K562 (cell line): Measurements from ENCODE around the gene LIPT2. TPM values are rescaled to one million over a fixed set of nuclear protein-coding genes. Genes with fewer than 3 reads are reported as not detected.
A peak's percentile ranks its signal among the peaks of the same experiment; 100 is the strongest.

Experiments used
- ATAC-seq: fragments of 200-7000 bp; cut with Tn5 transposase; 3 replicates; pipeline ENCODE4 v1.9.1; 2020; ENCODE audit warnings: moderate library complexity
- BruUV-seq: library from RNA; stranded (reverse); fragments of 400-500 nt; replicated peaks from 2 replicates; lab custom pipeline; 2021; lab: Mats Ljungman, UMichigan
- CTCF ChIA-PET: fragments of 300-600 bp; formaldehyde crosslinking; extraction: SDS; loops from one replicate; lab custom pipeline; 2021; ENCODE audit warnings: low intra/inter-chr PET ratio; lab: Yijun Ruan, JAX
- POLR2A ChIA-PET: fragments of 300-600, 350-650 bp; sonication (Branson Sonifier 250); formaldehyde crosslinking; extraction: SDS; loops from one replicate; lab custom pipeline; 2021; ENCODE audit warnings: antibody characterized with exemption, inconsistent platforms; lab: Yijun Ruan, JAX
- DNase-seq, 4 experiments: peaks; one replicate each; pipeline versions ENCODE4 v3.0.0 to v3.0.0-alpha.2; 2011 to 2018; ENCODE audit warnings: low spot score in 3 of 4, mixed read lengths in 3 of 4; ENCODE audit errors: extremely low read depth in 1 of 4
- FAIRE-seq: peaks from 2 replicates; lab custom pipeline; 2011; peaks lifted over from hg19 to GRCh38; lab: Jason Lieb, UNC
- H2AFZ ChIP-seq: 2 replicates; pipeline ENCODE4 v1.6.0; 2011; ENCODE audit warnings: low read depth, low read length, control low read depth, inconsistent platforms
- H3K27ac ChIP-seq: fragments of 200-600 bp; 3 replicates; pipeline ENCODE4 v1.8.0; 2011; ENCODE audit warnings: low read depth, mild to moderate bottlenecking, control low read depth, inconsistent platforms, low read length, moderate library complexity, mixed read lengths; ENCODE audit errors: extremely low read depth
- H3K27me3 ChIP-seq, 2 experiments: fragments of 300-600 bp in 1 of 2; 2 replicates in 1 of 2; 3 replicates in 1 of 2; pipeline versions ENCODE4 v1.6.0 to v1.8.0; 2011; ENCODE audit warnings: inconsistent platforms in 2 of 2, low read length in 2 of 2, mild to moderate bottlenecking in 1 of 2, mixed read lengths in 1 of 2, moderate library complexity in 1 of 2; ENCODE audit not compliant: control insufficient read depth in 2 of 2, insufficient read depth in 2 of 2
- H3K36me3 ChIP-seq: fragments of 300-600 bp; 3 replicates; pipeline ENCODE4 v1.8.0; 2011; ENCODE audit warnings: mild to moderate bottlenecking, low read length, inconsistent platforms; ENCODE audit not compliant: control insufficient read depth, insufficient read depth
- H3K4me1 ChIP-seq, 2 experiments: fragments of 200-600 bp in 1 of 2; replicated peaks in 1 of 2; 2 replicates in 1 of 2; 3 replicates in 1 of 2; pipeline versions ENCODE4 v1.5.1 to v1.8.0; 2011; ENCODE audit warnings: inconsistent platforms in 2 of 2, low read length in 2 of 2, mild to moderate bottlenecking in 1 of 2, mixed read lengths in 1 of 2, moderate library complexity in 1 of 2; ENCODE audit not compliant: control insufficient read depth in 2 of 2, insufficient read depth in 2 of 2
- H3K4me2 ChIP-seq: 2 replicates; pipeline ENCODE4 v1.6.1; 2011; ENCODE audit warnings: low read length, control low read depth, inconsistent platforms, mixed read lengths; ENCODE audit not compliant: insufficient read depth
- H3K4me3 ChIP-seq: fragments of 200-600 bp; sonication (generic), shearing (Covaris generic); 2 replicates; pipeline ENCODE4 v1.5.1; 2016; ENCODE audit warnings: control low read depth, inconsistent platforms
- H3K79me2 ChIP-seq: fragments of 200-600 bp; 3 replicates; pipeline ENCODE4 v1.8.0; 2011; ENCODE audit warnings: low read length, inconsistent platforms; ENCODE audit not compliant: control insufficient read depth, insufficient read depth
- H3K9ac ChIP-seq, 2 experiments: 2 replicates each; pipeline versions ENCODE4 v1.6.0 to v1.6.1; 2011; ENCODE audit warnings: low read depth in 2 of 2, low read length in 2 of 2, control low read depth in 1 of 2, inconsistent platforms in 1 of 2, mild to moderate bottlenecking in 1 of 2, mixed read lengths in 1 of 2; ENCODE audit not compliant: insufficient read depth in 1 of 2
- H3K9me1 ChIP-seq: one replicate; pipeline ENCODE4 v1.6.0; 2011; ENCODE audit warnings: inconsistent platforms, mild to moderate bottlenecking, low read length, moderate library complexity; ENCODE audit not compliant: control insufficient read depth, insufficient read depth
- H3K9me3 ChIP-seq: replicated peaks from 2 replicates; pipeline ENCODE4 v1.5.1; 2011; ENCODE audit warnings: low read depth, low read length, inconsistent platforms; ENCODE audit not compliant: control insufficient read depth, insufficient read depth
- H4K20me1 ChIP-seq: replicated peaks from 2 replicates; pipeline ENCODE4 v1.6.1; 2011; ENCODE audit warnings: low read length, inconsistent platforms, mixed read lengths; ENCODE audit not compliant: control insufficient read depth, insufficient read depth
- CC2D1A ChIP-seq: fragments of 450-650 bp; IDR thresholded peaks from 2 replicates; pipeline ENCODE4 v1.6.1; 2017; ENCODE audit warnings: mild to moderate bottlenecking
- FOXJ2 ChIP-seq: fragments of 200-800 bp; sonication (Bioruptor generic); IDR thresholded peaks from 2 replicates; pipeline ENCODE4 v1.6.1; 2016; ENCODE audit warnings: missing genetic modification characterization, missing compliant biosample characterization
- FUS ChIP-seq: fragments of 200-400 bp; formaldehyde crosslinking; optimal IDR thresholded peaks from 2 replicates; pipeline ENCODE3; 2017; ENCODE audit warnings: low read depth, low read length
- GATA2 ChIP-seq: sonication (generic); formaldehyde crosslinking; IDR thresholded peaks from 2 replicates; pipeline ENCODE4 v1.4.0; 2020; ENCODE audit warnings: mild to moderate bottlenecking, missing genetic modification reagents
- KLF13 ChIP-seq: fragments of 450-650 bp; IDR thresholded peaks from 2 replicates; pipeline ENCODE4 v1.6.1; 2016; ENCODE audit warnings: missing genetic modification characterization, low read depth, mild to moderate bottlenecking, missing compliant biosample characterization, moderate library complexity, borderline replicate concordance
- NR2F6 ChIP-seq: fragments of 450-650 bp; formaldehyde crosslinking; IDR thresholded peaks from 2 replicates; pipeline ENCODE4 v1.4.0; 2020; ENCODE audit warnings: mild to moderate bottlenecking
- OTX1 ChIP-seq: fragments of 450-650 bp; formaldehyde crosslinking; IDR thresholded peaks from 2 replicates; pipeline ENCODE4 v1.4.0; 2022; ENCODE audit warnings: mild to moderate bottlenecking
- POLR3G ChIP-seq: IDR thresholded peaks from 2 replicates; pipeline ENCODE4 v1.6.1; 2011; ENCODE audit not compliant: insufficient read length, insufficient replicate concordance; ENCODE audit errors: extremely low read depth
- SIRT6 ChIP-seq: IDR thresholded peaks from one replicate; pipeline ENCODE4 v1.6.1; 2012; ENCODE audit warnings: low read depth, mild to moderate bottlenecking, control low read depth, inconsistent platforms, low read length, moderate library complexity
- TRIM24 ChIP-seq, 2 experiments: fragments of 450-650 bp; IDR thresholded peaks; 2 replicates each; pipeline ENCODE4 v1.6.1; 2016
- ZBTB17 ChIP-seq: fragments of 450-650 bp; formaldehyde crosslinking; IDR thresholded peaks from 2 replicates; pipeline ENCODE4 v1.4.0; 2020; ENCODE audit warnings: mild to moderate bottlenecking
- ZNF197 ChIP-seq: fragments of 200-800 bp; sonication (Bioruptor generic); IDR thresholded peaks from 2 replicates; pipeline ENCODE4 v1.6.1; 2016; ENCODE audit warnings: low read depth, missing genetic modification characterization, missing compliant biosample characterization
- WGBS: fragments of 100-300 bp; shearing (Covaris generic); methylation state at CpG from one replicate; pipeline ENCODE4 v1.1.6; 2016; ENCODE audit warnings: low coverage, mixed read lengths; ENCODE audit not compliant: insufficient coverage; ENCODE audit errors: missing lambda C conversion rate; 5-methylcytosine and 5-hydroxymethylcytosine counted together
- in situ Hi-C: fragments of 300-500 bp; cut with MboI; formaldehyde crosslinking; loops from 4 replicates; pipeline ENCODE4 v1.15.0; 2018; ENCODE audit warnings: inconsistent platforms, mixed read lengths
- intact Hi-C: fragments of 100-400 bp; cut with micrococcal nuclease; formaldehyde crosslinking; loops from 2 replicates; pipeline ENCODE4 v1.14.2; 2022
- polyA plus RNA-seq, 8 experiments: library from polyadenylated mRNA; depleted of rRNA in 4 of 8; stranded (reverse) in 5 of 8; unstranded in 3 of 8; fragments of >200 nt; fragmentation: Nextera tagmentation in 2 of 8; fragmentation: Illumina TruSeq in 1 of 8; extraction: Ambion mirVana in 2 of 8; extraction: Trizol in 1 of 8; gene quantifications; 2 replicates each; pipeline versions ENCODE4 v1.2.1 to v1.2.3, GENCODE V29; 2011 to 2014; ENCODE audit warnings: inconsistent platforms in 1 of 8, missing spikeins in 1 of 8
- total RNA-seq, 7 experiments: library from RNA; depleted of rRNA in 6 of 7; stranded (reverse); fragments of >200 nt in 6 of 7; fragmentation: Illumina TruSeq in 2 of 7; extraction: Trizol in 2 of 7; gene quantifications; 2 replicates each; pipeline versions ENCODE4 v1.2.1 to v1.2.3, GENCODE V29; 2011 to 2021; ENCODE audit warnings: low replicate concordance in 1 of 7
- TF ChIP-seq, protein P1 (sequence below): sonication (generic); formaldehyde crosslinking; IDR thresholded peaks from 2 replicates; pipeline ENCODE4 v1.9.0; 2022; ENCODE audit warnings: mild to moderate bottlenecking, missing genetic modification reagents
- TF ChIP-seq, protein P2 (sequence below): fragments of 250-450 bp; sonication (Bioruptor Pico); IDR thresholded peaks from 2 replicates; pipeline ENCODE4 v1.8.0; 2021; ENCODE audit warnings: borderline replicate concordance, mild to moderate bottlenecking, moderate library complexity; ENCODE audit not compliant: poor library complexity, severe bottlenecking
- TF ChIP-seq, protein P3 (sequence below): fragments of 450-650 bp; formaldehyde crosslinking; conservative IDR thresholded peaks from 2 replicates; pipeline ENCODE4 v1.4.0; 2022; ENCODE audit warnings: mild to moderate bottlenecking, missing genetic modification characterization
- TF ChIP-seq, protein P4 (sequence below): fragments of 450-650 bp; IDR thresholded peaks from 2 replicates; pipeline ENCODE4 v1.6.1; 2014; ENCODE audit warnings: low read depth, mild to moderate bottlenecking, moderate library complexity, borderline replicate concordance

LIPT2 gene
- total and polyA plus RNA-seq, 9 of the 15 experiments (the other 6 are each of a cell fraction or from before 2014, with no cell fraction given): 1.00 to 5.2 (median 3.5) TPM

DNA sequence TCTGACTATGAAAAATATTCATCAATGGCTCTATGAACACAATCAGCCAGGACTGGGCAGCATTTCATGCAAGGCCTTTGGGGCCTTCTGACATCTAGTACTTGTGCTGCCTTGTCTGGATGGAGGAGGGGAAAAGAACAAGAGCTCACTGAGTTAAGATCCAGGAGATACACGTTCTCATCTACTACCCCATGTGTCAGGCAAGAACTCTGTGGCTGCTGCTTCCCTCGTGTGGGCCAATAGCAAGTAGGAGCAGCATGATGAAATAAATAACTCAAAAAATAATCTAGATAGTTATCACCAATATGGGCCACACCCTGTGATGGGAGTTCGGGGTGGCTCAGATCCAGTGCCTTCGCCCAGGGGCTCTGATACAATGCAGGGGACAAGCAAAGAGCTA is 33.5 kb downstream of the LIPT2 start:
- H3K9me3 ChIP-seq: no peaks in the 10 kb centered on the region
- CTCF ChIA-PET: no interaction called here
- POLR2A ChIA-PET: interaction anchor here (0.6 to 3.2 kb wide), 3 partner anchors 10 to 77 kb away, joined by 3 to 8 read pairs (median 3); no protein-coding TSS in a partner anchor
- FAIRE-seq (no peak), DNase-seq (peak; percentile 34 to 59 (median 44)), ATAC-seq (peak; percentile 30)
- peak overlapping the region; percentile 71 for H2AFZ ChIP-seq
- BruUV-seq: no TSS peak
- peaks cover 31 to 34% of the 10 kb centered on the region in 2 experiments for H3K4me1 ChIP-seq
- H3K27ac ChIP-seq: peak overlapping the region; percentile 72
- no peak overlapping the region for H3K4me3 ChIP-seq
- H3K9ac ChIP-seq: peak overlapping the region in 1 of 2 experiments; percentile 67; a peak in 2 of 4 replicates
- intact Hi-C loops: no loop called here
- H3K9me1 ChIP-seq: no peaks in the 10 kb centered on the region
- in situ Hi-C loops: loop anchor here (5.0 to 10.0 kb wide), 2 partner anchors 122 to 855 kb away; no protein-coding TSS in a partner anchor
- peaks cover 10% of the 10 kb centered on the region; the same call in 1 of the 3 replicates for H3K79me2 ChIP-seq
- peak overlapping the region; percentile 67 for H3K4me2 ChIP-seq
- peaks cover 2% of the 10 kb centered on the region; the same call in 1 of the 3 replicates for H3K36me3 ChIP-seq
- H4K20me1 ChIP-seq: no peaks in the 10 kb centered on the region
- 9% methylated on average over 4 of the region's 4 CpGs for WGBS
- no peaks in the 10 kb centered on the region for H3K27me3 ChIP-seq
- TF ChIP-seq POLR3G (no peak), SIRT6 (no peak), KLF13 (tag) (no peak), CC2D1A (no peak), GATA2 (no peak; the same call in 1 of the 2 replicates), TRIM24 (IDR thresholded peaks at IDR 0.05) (no peak), FOXJ2 (peak; percentile 70), FUS (no peak), ZNF197 (CRISPR knock-in tag) (0 out of 2 replicates have a peak, but pooled peaks have one; percentile 8), NR2F6 (CRISPR knock-in tag) (no peak), ZBTB17 (CRISPR knock-in tag) (0 out of 2 replicates have a peak, but pooled peaks have one; percentile 1), OTX1 (no peak)
- TF ChIP-seq, protein P1, sequence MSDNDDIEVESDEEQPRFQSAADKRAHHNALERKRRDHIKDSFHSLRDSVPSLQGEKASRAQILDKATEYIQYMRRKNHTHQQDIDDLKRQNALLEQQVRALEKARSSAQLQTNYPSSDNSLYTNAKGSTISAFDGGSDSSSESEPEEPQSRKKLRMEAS (CRISPR knock-in tag): no peak
- TF ChIP-seq, protein P2, sequence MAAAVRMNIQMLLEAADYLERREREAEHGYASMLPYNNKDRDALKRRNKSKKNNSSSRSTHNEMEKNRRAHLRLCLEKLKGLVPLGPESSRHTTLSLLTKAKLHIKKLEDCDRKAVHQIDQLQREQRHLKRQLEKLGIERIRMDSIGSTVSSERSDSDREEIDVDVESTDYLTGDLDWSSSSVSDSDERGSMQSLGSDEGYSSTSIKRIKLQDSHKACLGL (CRISPR knock-in tag): no peak
- TF ChIP-seq, protein P3, sequence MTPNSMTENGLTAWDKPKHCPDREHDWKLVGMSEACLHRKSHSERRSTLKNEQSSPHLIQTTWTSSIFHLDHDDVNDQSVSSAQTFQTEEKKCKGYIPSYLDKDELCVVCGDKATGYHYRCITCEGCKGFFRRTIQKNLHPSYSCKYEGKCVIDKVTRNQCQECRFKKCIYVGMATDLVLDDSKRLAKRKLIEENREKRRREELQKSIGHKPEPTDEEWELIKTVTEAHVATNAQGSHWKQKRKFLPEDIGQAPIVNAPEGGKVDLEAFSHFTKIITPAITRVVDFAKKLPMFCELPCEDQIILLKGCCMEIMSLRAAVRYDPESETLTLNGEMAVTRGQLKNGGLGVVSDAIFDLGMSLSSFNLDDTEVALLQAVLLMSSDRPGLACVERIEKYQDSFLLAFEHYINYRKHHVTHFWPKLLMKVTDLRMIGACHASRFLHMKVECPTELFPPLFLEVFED (CRISPR knock-in tag): no peak
- TF ChIP-seq, protein P4, sequence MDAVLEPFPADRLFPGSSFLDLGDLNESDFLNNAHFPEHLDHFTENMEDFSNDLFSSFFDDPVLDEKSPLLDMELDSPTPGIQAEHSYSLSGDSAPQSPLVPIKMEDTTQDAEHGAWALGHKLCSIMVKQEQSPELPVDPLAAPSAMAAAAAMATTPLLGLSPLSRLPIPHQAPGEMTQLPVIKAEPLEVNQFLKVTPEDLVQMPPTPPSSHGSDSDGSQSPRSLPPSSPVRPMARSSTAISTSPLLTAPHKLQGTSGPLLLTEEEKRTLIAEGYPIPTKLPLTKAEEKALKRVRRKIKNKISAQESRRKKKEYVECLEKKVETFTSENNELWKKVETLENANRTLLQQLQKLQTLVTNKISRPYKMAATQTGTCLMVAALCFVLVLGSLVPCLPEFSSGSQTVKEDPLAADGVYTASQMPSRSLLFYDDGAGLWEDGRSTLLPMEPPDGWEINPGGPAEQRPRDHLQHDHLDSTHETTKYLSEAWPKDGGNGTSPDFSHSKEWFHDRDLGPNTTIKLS: no peak
